ENCODE results near the gene TRNP1. TPM values are rescaled to one million over a fixed set of nuclear protein-coding genes. Genes with fewer than 3 reads are reported as not detected.

Gene TRNP1
- total RNA-seq, 2 experiments from 2014 or later = 0.19 to 0.20 TPM

GRCh38 chr1:26994020-26994786 lies 711 bp downstream of the TRNP1 start:
- Histone ChIP-seq H3K4me3 (ENCODE audit: low read length) (peak overlapping the region; percentile 36), H3K4me1 (ENCODE audit: insufficient read depth, low read length) (peaks cover 23% of the 10 kb centered on the region), H3K36me3 (ENCODE audit: insufficient read depth, low read length) (no peaks in the 10 kb centered on the region), H3K9me3 (ENCODE audit: control insufficient read depth in 1 of 2, insufficient read depth in 1 of 2, low read length in 2 of 2) (peaks cover 0 to 5% of the 10 kb centered on the region in 2 experiments), H3K27ac (ENCODE audit: low read depth in 1 of 2, low read length in 2 of 2) (no peak overlapping the region), H3K27me3 (ENCODE audit: control insufficient read depth in 1 of 2, insufficient read depth in 2 of 2, low read length in 2 of 2) (peaks cover 42 to 48% of the 10 kb centered on the region in 2 experiments)
- DNase-seq (peak in 6 of 14 experiments; percentile 7 to 67 (median 23)), ATAC-seq (ENCODE audit: poor library complexity) (peak; percentile 33)
- TF ChIP-seq CTCF (IDR thresholded peaks at IDR 0.05) = no peak
- POLR2A ChIA-PET = interaction anchor here (1.3 to 1.4 kb wide), 2 partner anchors 9 to 161 kb away, joined by 3 read pairs; partner anchors contain the start of gene SLC9A1
- intact Hi-C loops (cut with DNase I, micrococcal nuclease) = loop anchor here in 1 of 2 experiments (10.0 kb wide), 1 partner anchor 781 kb away; the partner anchor contains the start of gene STX12
- H3K9me3 Mint-ChIP-seq = no peaks in the 10 kb centered on the region
- CTCF ChIA-PET = interaction anchor here (0.6 to 2.8 kb wide), 3 partner anchors 19 to 51 kb away, joined by 3 to 11 read pairs (median 6); no protein-coding TSS in a partner anchor
- no peaks in the 10 kb centered on the region for H3K36me3 Mint-ChIP-seq (ENCODE audit: low read depth)
- peak overlapping the region; percentile 89 for H3K4me3 Mint-ChIP-seq
- H3K4me1 Mint-ChIP-seq (ENCODE audit: low read depth) = peaks cover 17% of the 10 kb centered on the region
- H3K27me3 Mint-ChIP-seq = peaks cover 68% of the 10 kb centered on the region
- no peak overlapping the region for H3K27ac Mint-ChIP-seq

- no peak for TF ChIP-seq CTCF (IDR thresholded peaks at IDR 0.05)
- POLR2A ChIA-PET = interaction anchor here (1.3 kb wide), 1 partner anchor 10 kb away, joined by 3 read pairs; no protein-coding TSS in a partner anchor
- Histone ChIP-seq H3K27ac (ENCODE audit: low read depth in 1 of 2, low read length in 2 of 2) (no peak overlapping the region), H3K4me1 (ENCODE audit: insufficient read depth, low read length) (peaks cover 23% of the 10 kb centered on the region), H3K9me3 (ENCODE audit: control insufficient read depth in 1 of 2, insufficient read depth in 1 of 2, low read length in 2 of 2) (peaks cover 0 to 5% of the 10 kb centered on the region in 2 experiments), H3K36me3 (ENCODE audit: insufficient read depth, low read length) (no peaks in the 10 kb centered on the region), H3K27me3 (ENCODE audit: control insufficient read depth in 1 of 2, insufficient read depth in 2 of 2, low read length in 2 of 2) (peaks cover 42 to 48% of the 10 kb centered on the region in 2 experiments), H3K4me3 (ENCODE audit: low read length) (peak overlapping the region; percentile 36)
- Mint-ChIP-seq H3K36me3 (ENCODE audit: low read depth) (no peaks in the 10 kb centered on the region), H3K4me3 (peak overlapping the region; percentile 89), H3K4me1 (ENCODE audit: low read depth) (peaks cover 17% of the 10 kb centered on the region), H3K27ac (no peak overlapping the region), H3K27me3 (peaks cover 68% of the 10 kb centered on the region), H3K9me3 (no peaks in the 10 kb centered on the region)
- intact Hi-C loops (cut with DNase I, micrococcal nuclease) = loop anchor here in 1 of 2 experiments (10.0 kb wide), 1 partner anchor 780 kb away; the partner anchor contains the start of gene STX12
- ATAC-seq (ENCODE audit: poor library complexity) = no peak
- DNase-seq = no peak
- CTCF ChIA-PET = interaction anchor here (1.1 to 2.8 kb wide), 2 partner anchors 34 to 50 kb away, joined by 3 to 11 read pairs; no protein-coding TSS in a partner anchor
Observed at GRCh38 chr1:26994787-26995517, 1.5 kb downstream of the TRNP1 start.

- Histone ChIP-seq H3K36me3 (ENCODE audit: insufficient read depth, low read length) (no peaks in the 10 kb centered on the region), H3K4me3 (ENCODE audit: low read length) (no peak overlapping the region), H3K9me3 (ENCODE audit: control insufficient read depth in 1 of 2, insufficient read depth in 1 of 2, low read length in 2 of 2) (peaks cover 0 to 5% of the 10 kb centered on the region in 2 experiments), H3K27me3 (ENCODE audit: control insufficient read depth in 1 of 2, insufficient read depth in 2 of 2, low read length in 2 of 2) (peaks cover 39 to 48% of the 10 kb centered on the region in 2 experiments), H3K4me1 (ENCODE audit: insufficient read depth, low read length) (peaks cover 23% of the 10 kb centered on the region), H3K27ac (ENCODE audit: low read depth in 1 of 2, low read length in 2 of 2) (no peak overlapping the region)
- intact Hi-C loops (cut with DNase I, micrococcal nuclease) = loop anchor here in 1 of 2 experiments (2.0 to 10.0 kb wide), 2 partner anchors 101 to 779 kb away; partner anchors contain the start of gene STX12
- no peak for DNase-seq
- peaks cover 17% of the 10 kb centered on the region for H3K4me1 Mint-ChIP-seq (ENCODE audit: low read depth)
- peak overlapping the region; percentile 61 for H3K4me3 Mint-ChIP-seq
- no peaks in the 10 kb centered on the region for H3K36me3 Mint-ChIP-seq (ENCODE audit: low read depth)
- no peaks in the 10 kb centered on the region for H3K9me3 Mint-ChIP-seq
- ChIA-PET CTCF (interaction anchor here (1.0 to 2.8 kb wide), 2 partner anchors 49 kb away, joined by 4 to 11 read pairs; no protein-coding TSS in a partner anchor), POLR2A (no interaction called here)
- peaks cover 59% of the 10 kb centered on the region for H3K27me3 Mint-ChIP-seq
- no peak overlapping the region for H3K27ac Mint-ChIP-seq
- no peak for ATAC-seq (ENCODE audit: poor library complexity)
- TF ChIP-seq CTCF (IDR thresholded peaks at IDR 0.05) = no peak
Observed at GRCh38 chr1:26996024-26996423, 2.5 kb downstream of the TRNP1 start.
